AG10803 (cell line): ENCODE measurements around the gene KIF24.

Experiments used
- DNase-seq: peaks from one replicate; pipeline ENCODE4 v3.0.0; 2010; ENCODE audit warnings: low read depth
- H3K4me3 ChIP-seq: 2 replicates; pipeline ENCODE4 v1.5.1; 2011; ENCODE audit warnings: mild to moderate bottlenecking, low read length, control low read depth
- CTCF ChIP-seq: conservative IDR thresholded peaks from 2 replicates; pipeline ENCODE4 v1.5.1; 2011; ENCODE audit warnings: mild to moderate bottlenecking, low read length, control low read depth, inconsistent platforms

Gene KIF24

GRCh38 chr9:34282096-34282495, 47.0 kb downstream of the KIF24 start:
- no peak for TF ChIP-seq CTCF
- no peak for DNase-seq
- H3K4me3 ChIP-seq: no peak overlapping the region

DNA sequence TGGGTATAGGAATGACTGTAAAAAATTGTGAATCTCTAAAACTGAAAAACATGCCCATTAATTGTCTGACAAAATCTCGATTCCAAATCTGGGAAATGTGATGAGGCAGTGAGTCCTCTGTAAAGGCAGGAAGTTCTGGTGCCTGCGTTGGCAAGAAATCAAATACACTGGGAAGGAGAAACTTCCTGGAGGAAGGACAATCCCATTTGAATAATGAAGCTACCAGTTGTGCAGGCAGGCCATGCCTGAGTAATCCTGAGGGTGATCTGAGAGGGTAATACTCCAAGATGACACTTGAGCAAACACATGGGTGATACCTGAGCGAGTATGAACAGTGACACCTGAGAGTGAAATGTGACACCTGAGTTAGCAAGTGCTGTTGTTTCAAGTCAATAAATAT, 49.7 kb downstream of the KIF24 start:
- H3K4me3 ChIP-seq: no peak overlapping the region
- TF ChIP-seq CTCF: no peak
- DNase-seq: no peak
